K562 (cell line): ENCODE results near the gene TECTA. TPM values are rescaled to one million over a fixed set of nuclear protein-coding genes. Genes with fewer than 3 reads are reported as not detected.

ENCODE experiments used
- ATAC-seq: fragments of 200-7000 bp; cut with Tn5 transposase; 3 replicates; pipeline ENCODE4 v1.9.1; 2020; ENCODE audit warnings: moderate library complexity
- BruUV-seq: library from RNA; stranded (reverse); fragments of 400-500 nt; replicated peaks from 2 replicates; lab custom pipeline; 2021; lab: Mats Ljungman, UMichigan
- CTCF ChIA-PET: fragments of 300-600 bp; formaldehyde crosslinking; extraction: SDS; loops from one replicate; lab custom pipeline; 2021; ENCODE audit warnings: low intra/inter-chr PET ratio; lab: Yijun Ruan, JAX
- POLR2A ChIA-PET: fragments of 300-600, 350-650 bp; sonication (Branson Sonifier 250); formaldehyde crosslinking; extraction: SDS; loops from one replicate; lab custom pipeline; 2021; ENCODE audit warnings: antibody characterized with exemption, inconsistent platforms; lab: Yijun Ruan, JAX
- DNase-seq, 4 experiments: peaks; one replicate each; pipeline versions ENCODE4 v3.0.0 to v3.0.0-alpha.2; 2011 to 2018; ENCODE audit warnings: low spot score in 3 of 4, mixed read lengths in 3 of 4; ENCODE audit errors: extremely low read depth in 1 of 4
- FAIRE-seq: peaks from 2 replicates; lab custom pipeline; 2011; peaks lifted over from hg19 to GRCh38; lab: Jason Lieb, UNC
- H2AFZ ChIP-seq: 2 replicates; pipeline ENCODE4 v1.6.0; 2011; ENCODE audit warnings: low read depth, low read length, control low read depth, inconsistent platforms
- H3K27ac ChIP-seq: fragments of 200-600 bp; 3 replicates; pipeline ENCODE4 v1.8.0; 2011; ENCODE audit warnings: low read depth, mild to moderate bottlenecking, control low read depth, inconsistent platforms, low read length, moderate library complexity, mixed read lengths; ENCODE audit errors: extremely low read depth
- H3K27me3 ChIP-seq, 2 experiments: fragments of 300-600 bp in 1 of 2; 2 replicates in 1 of 2; 3 replicates in 1 of 2; pipeline versions ENCODE4 v1.6.0 to v1.8.0; 2011; ENCODE audit warnings: inconsistent platforms in 2 of 2, low read length in 2 of 2, mild to moderate bottlenecking in 1 of 2, mixed read lengths in 1 of 2, moderate library complexity in 1 of 2; ENCODE audit not compliant: control insufficient read depth in 2 of 2, insufficient read depth in 2 of 2
- H3K36me3 ChIP-seq: fragments of 300-600 bp; 3 replicates; pipeline ENCODE4 v1.8.0; 2011; ENCODE audit warnings: mild to moderate bottlenecking, low read length, inconsistent platforms; ENCODE audit not compliant: control insufficient read depth, insufficient read depth
- H3K4me1 ChIP-seq, 2 experiments: fragments of 200-600 bp in 1 of 2; replicated peaks in 1 of 2; 2 replicates in 1 of 2; 3 replicates in 1 of 2; pipeline versions ENCODE4 v1.5.1 to v1.8.0; 2011; ENCODE audit warnings: inconsistent platforms in 2 of 2, low read length in 2 of 2, mild to moderate bottlenecking in 1 of 2, mixed read lengths in 1 of 2, moderate library complexity in 1 of 2; ENCODE audit not compliant: control insufficient read depth in 2 of 2, insufficient read depth in 2 of 2
- H3K4me2 ChIP-seq: 2 replicates; pipeline ENCODE4 v1.6.1; 2011; ENCODE audit warnings: low read length, control low read depth, inconsistent platforms, mixed read lengths; ENCODE audit not compliant: insufficient read depth
- H3K4me3 ChIP-seq: fragments of 200-600 bp; sonication (generic), shearing (Covaris generic); 2 replicates; pipeline ENCODE4 v1.5.1; 2016; ENCODE audit warnings: control low read depth, inconsistent platforms
- H3K79me2 ChIP-seq: fragments of 200-600 bp; 3 replicates; pipeline ENCODE4 v1.8.0; 2011; ENCODE audit warnings: low read length, inconsistent platforms; ENCODE audit not compliant: control insufficient read depth, insufficient read depth
- H3K9ac ChIP-seq, 2 experiments: 2 replicates each; pipeline versions ENCODE4 v1.6.0 to v1.6.1; 2011; ENCODE audit warnings: low read depth in 2 of 2, low read length in 2 of 2, control low read depth in 1 of 2, inconsistent platforms in 1 of 2, mild to moderate bottlenecking in 1 of 2, mixed read lengths in 1 of 2; ENCODE audit not compliant: insufficient read depth in 1 of 2
- H3K9me1 ChIP-seq: one replicate; pipeline ENCODE4 v1.6.0; 2011; ENCODE audit warnings: inconsistent platforms, mild to moderate bottlenecking, low read length, moderate library complexity; ENCODE audit not compliant: control insufficient read depth, insufficient read depth
- H3K9me3 ChIP-seq: replicated peaks from 2 replicates; pipeline ENCODE4 v1.5.1; 2011; ENCODE audit warnings: low read depth, low read length, inconsistent platforms; ENCODE audit not compliant: control insufficient read depth, insufficient read depth
- H4K20me1 ChIP-seq: replicated peaks from 2 replicates; pipeline ENCODE4 v1.6.1; 2011; ENCODE audit warnings: low read length, inconsistent platforms, mixed read lengths; ENCODE audit not compliant: control insufficient read depth, insufficient read depth
- BHLHE40 ChIP-seq: IDR thresholded peaks from 2 replicates; pipeline ENCODE4 v1.6.1; 2011; ENCODE audit warnings: low read length, improper control_type of control experiment
- E2F8 ChIP-seq: fragments of 450-650 bp; IDR thresholded peaks from 2 replicates; pipeline ENCODE4 v1.7.1; 2018; ENCODE audit warnings: mild to moderate bottlenecking, low read depth; ENCODE audit not compliant: partially characterized antibody
- ELK3 ChIP-seq: fragments of 450-650 bp; formaldehyde crosslinking; IDR thresholded peaks from 2 replicates; pipeline ENCODE4 v1.4.0; 2020; ENCODE audit warnings: mild to moderate bottlenecking
- EP400 ChIP-seq: fragments of 450-650 bp; IDR thresholded peaks from 2 replicates; pipeline ENCODE4 v1.6.1; 2017; ENCODE audit warnings: antibody characterized with exemption, mild to moderate bottlenecking, moderate library complexity
- HNRNPK ChIP-seq: fragments of 200-400 bp; formaldehyde crosslinking; IDR thresholded peaks from one replicate; pipeline ENCODE4 v1.6.1; 2018; ENCODE audit warnings: mild to moderate bottlenecking, low read depth, low read length; ENCODE audit not compliant: poor library complexity, severe bottlenecking
- KAT2B ChIP-seq: IDR thresholded peaks from one replicate; pipeline ENCODE4 v1.6.1; 2012; ENCODE audit warnings: low read depth, mild to moderate bottlenecking, control low read depth, inconsistent platforms, low read length, moderate library complexity
- LARP7 ChIP-seq: fragments of 450-650 bp; IDR thresholded peaks from 2 replicates; pipeline ENCODE4 v1.6.1; 2016
- MAFG ChIP-seq: fragments of 450-650 bp; conservative IDR thresholded peaks from 2 replicates; pipeline ENCODE4 v1.6.1; 2016; ENCODE audit warnings: missing genetic modification characterization, missing compliant biosample characterization
- POLR2A ChIP-seq: fragments of 450-650 bp; conservative IDR thresholded peaks from 2 replicates; pipeline ENCODE4 v1.6.1; 2016
- POLR3G ChIP-seq: IDR thresholded peaks from 2 replicates; pipeline ENCODE4 v1.6.1; 2011; ENCODE audit not compliant: insufficient read length, insufficient replicate concordance; ENCODE audit errors: extremely low read depth
- PTRF ChIP-seq: fragments of 450-650 bp; IDR thresholded peaks from 2 replicates; pipeline ENCODE4 v1.6.1; 2016; ENCODE audit warnings: mild to moderate bottlenecking, missing genetic modification characterization, missing compliant biosample characterization
- PYGO2 ChIP-seq: fragments of 450-650 bp; IDR thresholded peaks from 2 replicates; pipeline ENCODE4 v1.6.1; 2016; ENCODE audit warnings: mild to moderate bottlenecking, missing genetic modification characterization, moderate library complexity, missing compliant biosample characterization
- SIN3B ChIP-seq: fragments of 450-650 bp; IDR thresholded peaks from 2 replicates; pipeline ENCODE4 v1.6.1; 2017; ENCODE audit warnings: low read depth, mild to moderate bottlenecking, moderate library complexity
- THRA ChIP-seq: fragments of 450-650 bp; IDR thresholded peaks from 2 replicates; pipeline ENCODE4 v1.6.1; 2017; ENCODE audit warnings: mild to moderate bottlenecking, moderate library complexity
- ZKSCAN3 ChIP-seq: fragments of 250-450 bp; sonication (Bioruptor Pico); IDR thresholded peaks from 2 replicates; pipeline ENCODE4 v1.4.0; 2020
- ZNF146 ChIP-seq: IDR thresholded peaks from one replicate; pipeline ENCODE4 v1.6.1; 2018; ENCODE audit warnings: missing compliant biosample characterization; ENCODE audit not compliant: unreplicated experiment
- ZNF3 ChIP-seq: fragments of 250-450 bp; sonication (Bioruptor Pico); IDR thresholded peaks from 2 replicates; pipeline ENCODE4 v1.5.0; 2021; ENCODE audit warnings: mild to moderate bottlenecking, moderate library complexity
- ZNF785 ChIP-seq: fragments of 250-450 bp; sonication (Bioruptor Pico); IDR thresholded peaks from 2 replicates; pipeline ENCODE4 v1.4.0; 2020; ENCODE audit warnings: mild to moderate bottlenecking
- WGBS: fragments of 100-300 bp; shearing (Covaris generic); methylation state at CpG from one replicate; pipeline ENCODE4 v1.1.6; 2016; ENCODE audit warnings: low coverage, mixed read lengths; ENCODE audit not compliant: insufficient coverage; ENCODE audit errors: missing lambda C conversion rate; 5-methylcytosine and 5-hydroxymethylcytosine counted together
- in situ Hi-C: fragments of 300-500 bp; cut with MboI; formaldehyde crosslinking; loops from 4 replicates; pipeline ENCODE4 v1.15.0; 2018; ENCODE audit warnings: inconsistent platforms, mixed read lengths
- intact Hi-C: fragments of 100-400 bp; cut with micrococcal nuclease; formaldehyde crosslinking; loops from 2 replicates; pipeline ENCODE4 v1.14.2; 2022
- polyA plus RNA-seq, 8 experiments: library from polyadenylated mRNA; depleted of rRNA in 4 of 8; stranded (reverse) in 5 of 8; unstranded in 3 of 8; fragments of >200 nt; fragmentation: Nextera tagmentation in 2 of 8; fragmentation: Illumina TruSeq in 1 of 8; extraction: Ambion mirVana in 2 of 8; extraction: Trizol in 1 of 8; gene quantifications; 2 replicates each; pipeline versions ENCODE4 v1.2.1 to v1.2.3, GENCODE V29; 2011 to 2014; ENCODE audit warnings: inconsistent platforms in 1 of 8, missing spikeins in 1 of 8
- total RNA-seq, 7 experiments: library from RNA; depleted of rRNA in 6 of 7; stranded (reverse); fragments of >200 nt in 6 of 7; fragmentation: Illumina TruSeq in 2 of 7; extraction: Trizol in 2 of 7; gene quantifications; 2 replicates each; pipeline versions ENCODE4 v1.2.1 to v1.2.3, GENCODE V29; 2011 to 2021; ENCODE audit warnings: low replicate concordance in 1 of 7

The TECTA gene
- total and polyA plus RNA-seq, 9 of the 15 experiments (the other 6 are each of a cell fraction or from before 2014, with no cell fraction given) = under 0.01 to 0.04 (median 0.03) TPM; not detected in 5

- no peak for TF ChIP-seq THRA
- TF ChIP-seq EP400 = no peak
- no peak for TF ChIP-seq HNRNPK
- TF ChIP-seq SIN3B = no peak
- no peak for TF ChIP-seq KAT2B
- TF ChIP-seq MAFG (tag) = no peak
- TF ChIP-seq ZKSCAN3 (CRISPR knock-in tag) = no peak
- TF ChIP-seq ZNF3 = no peak
- no peak for TF ChIP-seq LARP7
- no peak for TF ChIP-seq BHLHE40
Measured at GRCh38 chr11:121132211-121132976, 31.4 kb downstream of the TECTA start (continued).

- whole genome bisulfite sequencing = 1% methylated on average over 10 of the region's 10 CpGs
- Histone ChIP-seq H3K4me3 (no peak overlapping the region), H3K4me2 (no peak overlapping the region), H3K79me2 (no peaks in the 10 kb centered on the region), H3K9ac (no peak overlapping the region), H2AFZ (no peak overlapping the region), H3K36me3 (no peaks in the 10 kb centered on the region), H3K9me1 (no peaks in the 10 kb centered on the region), H3K4me1 (no peaks in the 10 kb centered on the region), H3K27me3 (peaks cover 11 to 26% of the 10 kb centered on the region in 2 experiments; a peak in 4 of 5 replicates), H3K9me3 (no peaks in the 10 kb centered on the region), H3K27ac (no peak overlapping the region), H4K20me1 (no peaks in the 10 kb centered on the region)
- ChIA-PET CTCF (no interaction called here), POLR2A (no interaction called here)
- intact Hi-C loops (no loop called here), in situ Hi-C loops (no loop called here)
- BruUV-seq = no TSS peak
- FAIRE-seq (no peak), DNase-seq (no peak), ATAC-seq (no peak)
- TF ChIP-seq ZNF785 (CRISPR knock-in tag) (no peak), ZNF146 (CRISPR knock-in tag) (no peak), POLR3G (no peak), ELK3 (CRISPR knock-in tag) (no peak), PYGO2 (no peak), E2F8 (no peak), POLR2A (no peak), PTRF (no peak)
Measured at GRCh38 chr11:121134741-121135312, 33.8 kb downstream of the TECTA start.
